A673 (cell line): ENCODE results near the gene H2AZ2. TPM values are rescaled to one million over a fixed set of nuclear protein-coding genes. Genes with fewer than 3 reads are reported as not detected.
"Not testable (repeated sequence)": the region's sequence is repeated elsewhere in the genome, so short reads cannot be mapped to it uniquely, and the experiment has no call there.

Experiments
- BruUV-seq: library from RNA; stranded (reverse); fragments of 400-500 nt; replicated peaks from 2 replicates; lab custom pipeline; 2021; lab: Mats Ljungman, UMichigan
- CTCF ChIA-PET: fragments of 300-600 bp; sonication (Branson Sonifier 250); formaldehyde crosslinking; loops from one replicate; lab custom pipeline; 2022; ENCODE audit warnings: antibody characterized with exemption; lab: Charles Lee
- POLR2A ChIA-PET: fragments of 300-600 bp; sonication (Branson Sonifier 250); formaldehyde crosslinking; loops from one replicate; lab custom pipeline; 2022; ENCODE audit warnings: antibody characterized with exemption; ENCODE audit not compliant: low non-redundant PET; lab: Charles Lee
- DNase-seq: peaks from one replicate; pipeline ENCODE4 v3.0.0-alpha.2; 2015; ENCODE audit warnings: low spot score
- H3K27ac ChIP-seq: fragments of 200-600 bp; sonication (generic); 2 replicates; pipeline ENCODE4 v1.5.1; 2016; ENCODE audit warnings: mixed run types, low read depth, mild to moderate bottlenecking, mixed read lengths, antibody characterized with exemption, low read length; ENCODE audit not compliant: poor library complexity, severe bottlenecking
- H3K27me3 ChIP-seq: fragments of 200-600 bp; sonication (generic); replicated peaks from 2 replicates; pipeline ENCODE4 v1.6.1; 2017; ENCODE audit warnings: mixed run types, low read depth, mild to moderate bottlenecking, mixed read lengths, antibody characterized with exemption, low read length; ENCODE audit not compliant: insufficient read depth, poor library complexity
- H3K36me3 ChIP-seq: fragments of 200-600 bp; sonication (generic); 2 replicates; pipeline ENCODE4 v1.6.1; 2016; ENCODE audit warnings: mixed run types, mild to moderate bottlenecking, mixed read lengths, antibody characterized with exemption, low read length; ENCODE audit not compliant: insufficient read depth, poor library complexity, severe bottlenecking
- H3K4me1 ChIP-seq: fragments of 200-600 bp; sonication (generic); 2 replicates; pipeline ENCODE4 v1.6.1; 2017; ENCODE audit warnings: mixed run types, mild to moderate bottlenecking, mixed read lengths, antibody characterized with exemption, low read length; ENCODE audit not compliant: insufficient read depth, poor library complexity, severe bottlenecking
- H3K4me3 ChIP-seq: fragments of 200-600 bp; sonication (generic); 2 replicates; pipeline ENCODE4 v1.5.1; 2016; ENCODE audit warnings: low read depth, mixed run types, mild to moderate bottlenecking, mixed read lengths, low read length; ENCODE audit not compliant: poor library complexity, severe bottlenecking
- H3K9me3 ChIP-seq: fragments of 200-600 bp; sonication (generic); 2 replicates; pipeline ENCODE4 v1.6.1; 2016; ENCODE audit warnings: mixed run types, low read depth, mild to moderate bottlenecking, mixed read lengths, antibody characterized with exemption, low read length; ENCODE audit not compliant: poor library complexity, severe bottlenecking
- EZH2 ChIP-seq: fragments of 200-600 bp; sonication (generic); IDR thresholded peaks from 2 replicates; pipeline ENCODE4 v1.6.1; 2017; ENCODE audit warnings: borderline replicate concordance, low read depth, mild to moderate bottlenecking, mixed read lengths, antibody characterized with exemption, low read length; ENCODE audit not compliant: poor library complexity, severe bottlenecking
- intact Hi-C: fragments of 100-400 bp; cut with micrococcal nuclease; formaldehyde crosslinking; loops from one replicate; pipeline ENCODE4 v1.10.0; 2022; ENCODE audit not compliant: unreplicated experiment
- total RNA-seq: library from RNA; stranded (reverse); gene quantifications from 2 replicates; pipeline ENCODE4 v1.2.3, GENCODE V29; 2021
- TF ChIP-seq, protein P1 (sequence below): fragments of 300-800, 200-600 bp; sonication (generic); conservative IDR thresholded peaks from 2 replicates; pipeline ENCODE4 v1.5.1; 2017; ENCODE audit warnings: low read depth, mild to moderate bottlenecking, antibody characterized with exemption, low read length, moderate library complexity, mixed read lengths

Gene H2AZ2
- total RNA-seq, 1 experiment from 2014 or later: 291 TPM

DNA sequence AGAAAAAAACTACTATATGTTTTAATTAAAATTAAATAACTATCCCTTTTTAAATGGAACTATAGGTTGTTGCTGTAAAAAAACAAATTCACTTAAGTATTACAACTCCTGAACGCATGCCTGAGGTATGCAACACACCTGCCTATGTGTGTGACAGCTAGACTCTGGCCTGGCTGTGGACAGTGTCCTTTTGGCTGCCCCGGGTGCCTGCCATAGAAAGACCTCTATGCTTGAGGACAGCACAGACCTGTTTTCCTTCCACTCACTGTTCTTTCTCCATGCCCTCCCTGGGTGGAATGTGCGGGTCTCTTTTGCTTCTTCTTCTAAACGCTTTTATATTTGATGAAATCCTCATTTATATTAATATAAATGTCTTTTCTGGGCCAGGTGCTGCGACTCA lies 57.9 kb downstream of the H2AZ2 start:
- no TSS peak for BruUV-seq
- intact Hi-C loops: no loop called here
- Histone ChIP-seq H3K9me3 (no peaks in the 10 kb centered on the region), H3K4me3 (no peak overlapping the region), H3K36me3 (no peaks in the 10 kb centered on the region), H3K27ac (no peak overlapping the region), H3K4me1 (no peaks in the 10 kb centered on the region), H3K27me3 (no peaks in the 10 kb centered on the region)
- ChIA-PET CTCF (no interaction called here), POLR2A (no interaction called here)
- no peak for DNase-seq
- TF ChIP-seq, protein P1, sequence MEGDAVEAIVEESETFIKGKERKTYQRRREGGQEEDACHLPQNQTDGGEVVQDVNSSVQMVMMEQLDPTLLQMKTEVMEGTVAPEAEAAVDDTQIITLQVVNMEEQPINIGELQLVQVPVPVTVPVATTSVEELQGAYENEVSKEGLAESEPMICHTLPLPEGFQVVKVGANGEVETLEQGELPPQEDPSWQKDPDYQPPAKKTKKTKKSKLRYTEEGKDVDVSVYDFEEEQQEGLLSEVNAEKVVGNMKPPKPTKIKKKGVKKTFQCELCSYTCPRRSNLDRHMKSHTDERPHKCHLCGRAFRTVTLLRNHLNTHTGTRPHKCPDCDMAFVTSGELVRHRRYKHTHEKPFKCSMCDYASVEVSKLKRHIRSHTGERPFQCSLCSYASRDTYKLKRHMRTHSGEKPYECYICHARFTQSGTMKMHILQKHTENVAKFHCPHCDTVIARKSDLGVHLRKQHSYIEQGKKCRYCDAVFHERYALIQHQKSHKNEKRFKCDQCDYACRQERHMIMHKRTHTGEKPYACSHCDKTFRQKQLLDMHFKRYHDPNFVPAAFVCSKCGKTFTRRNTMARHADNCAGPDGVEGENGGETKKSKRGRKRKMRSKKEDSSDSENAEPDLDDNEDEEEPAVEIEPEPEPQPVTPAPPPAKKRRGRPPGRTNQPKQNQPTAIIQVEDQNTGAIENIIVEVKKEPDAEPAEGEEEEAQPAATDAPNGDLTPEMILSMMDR: no peak
- no peak for TF ChIP-seq EZH2

DNA sequence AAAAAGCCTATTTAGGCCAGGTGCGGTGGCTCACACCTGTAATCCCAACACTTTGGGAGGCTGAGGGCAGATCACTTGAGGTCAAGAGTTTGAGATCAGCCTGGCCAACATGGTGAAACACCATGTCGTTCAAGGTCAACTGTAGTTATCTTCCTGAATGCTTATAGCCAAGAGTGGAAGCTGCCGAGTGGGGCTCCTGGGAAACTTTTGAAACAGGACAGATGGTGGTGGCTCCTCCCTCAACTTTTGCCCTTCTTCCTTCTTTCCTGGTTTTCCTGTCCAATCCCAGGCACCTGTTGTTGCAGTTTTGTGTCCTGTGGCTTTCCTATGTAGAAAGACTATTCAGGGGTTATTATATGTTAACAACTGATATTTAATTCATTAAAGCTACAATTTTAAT lies 60.1 kb downstream of the H2AZ2 start:
- no peak for TF ChIP-seq EZH2
- TF ChIP-seq, protein P1: no peak
- CTCF ChIA-PET: no interaction called here
- Histone ChIP-seq H3K36me3 (no peaks in the 10 kb centered on the region), H3K27me3 (no peaks in the 10 kb centered on the region), H3K9me3 (no peaks in the 10 kb centered on the region), H3K4me1 (no peaks in the 10 kb centered on the region), H3K27ac (no peak overlapping the region), H3K4me3 (no peak overlapping the region)
- intact Hi-C loops: no loop called here
- POLR2A ChIA-PET: no interaction called here
- no TSS peak for BruUV-seq
- DNase-seq: no peak

DNA sequence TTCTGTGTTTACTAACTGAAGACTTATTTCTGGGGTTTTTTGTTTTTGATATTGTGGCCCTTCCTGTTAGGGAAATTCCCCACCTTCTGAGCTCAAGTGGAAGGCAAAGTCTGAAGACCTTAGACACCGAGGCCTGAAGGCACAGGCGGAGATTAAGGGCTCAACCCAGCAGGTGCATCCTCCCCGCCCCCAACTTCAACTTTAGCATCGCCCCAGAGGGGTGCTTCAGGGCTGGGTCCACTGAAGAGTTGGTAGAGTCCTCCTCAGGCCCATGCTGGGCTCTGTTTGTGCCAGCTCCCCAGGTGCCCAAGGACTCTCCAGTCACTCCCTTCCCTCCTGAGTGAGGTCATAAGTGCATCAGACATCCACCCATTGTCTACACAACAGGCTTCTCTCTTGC lies 60.8 kb downstream of the H2AZ2 start:
- TF ChIP-seq EZH2: no peak
- TF ChIP-seq, protein P1: no peak
- no peaks in the 10 kb centered on the region for H3K9me3 ChIP-seq
- ChIA-PET CTCF (no interaction called here), POLR2A (no interaction called here)
- intact Hi-C loops: no loop called here
- DNase-seq: no peak
- no TSS peak for BruUV-seq
- no peak overlapping the region for H3K4me3 ChIP-seq
- H3K4me1 ChIP-seq: no peaks in the 10 kb centered on the region
- no peak overlapping the region for H3K27ac ChIP-seq
- no peaks in the 10 kb centered on the region for H3K27me3 ChIP-seq
- no peaks in the 10 kb centered on the region for H3K36me3 ChIP-seq

DNA sequence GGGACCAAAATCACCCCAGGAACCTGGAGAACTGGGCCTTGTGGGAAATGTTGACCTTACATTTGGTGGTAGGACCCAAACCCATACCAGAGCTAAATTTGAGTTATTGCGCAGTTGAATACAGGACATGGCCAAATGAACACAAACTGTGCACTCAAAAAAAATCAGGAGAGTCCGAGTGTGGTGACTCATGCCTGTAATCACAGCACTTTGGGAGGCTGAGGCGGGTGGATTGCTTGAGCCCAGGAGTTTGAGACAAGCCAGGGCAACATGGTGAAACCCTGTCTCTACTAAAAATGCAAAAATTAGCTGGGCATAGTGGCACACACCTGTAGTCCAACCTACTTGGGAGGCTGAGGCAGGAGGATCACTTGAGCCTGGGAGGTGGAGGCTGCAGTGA lies 62.7 kb downstream of the H2AZ2 start:
- CTCF ChIA-PET, H3K27me3 ChIP-seq, H3K4me1 ChIP-seq, H3K4me3 ChIP-seq, BruUV-seq, H3K36me3 ChIP-seq, H3K27ac ChIP-seq, intact Hi-C loops, DNase-seq, H3K9me3 ChIP-seq: not testable (repeated sequence)
- POLR2A ChIA-PET: interaction anchor here (0.7 kb wide), 1 partner anchor 12 kb away, joined by 3 read pairs; no protein-coding TSS in a partner anchor
